SK-N-SH (cell line): Measurements from ENCODE around the gene KLHL28. TPM values are rescaled to one million over a fixed set of nuclear protein-coding genes. Genes with fewer than 3 reads are reported as not detected.
A peak's percentile ranks its signal among the peaks of the same experiment; 100 is the strongest.

Experiments
- CTCF ChIA-PET: fragments of 300-600, 350-600 bp; formaldehyde crosslinking; extraction: SDS; loops from one replicate; lab custom pipeline; 2021; lab: Yijun Ruan, JAX
- POLR2A ChIA-PET: fragments of 350-600 bp; sonication (Branson Sonifier 250); formaldehyde crosslinking; extraction: SDS; loops from one replicate; lab custom pipeline; 2020; ENCODE audit warnings: antibody characterized with exemption, inconsistent platforms; lab: Yijun Ruan, JAX
- DNase-seq: peaks from one replicate; pipeline ENCODE4 v3.0.0; 2012
- H2AFZ ChIP-seq: fragments of 200-600 bp; sonication (generic); 2 replicates; pipeline ENCODE4 v1.8.1; 2016; ENCODE audit warnings: antibody characterized with exemption, mild to moderate bottlenecking, low read depth
- H3F3A ChIP-seq: fragments of 200-600 bp; sonication (generic); replicated peaks from 2 replicates; pipeline ENCODE3; 2016; ENCODE audit warnings: antibody characterized with exemption, mild to moderate bottlenecking; ENCODE audit not compliant: insufficient read depth
- H3K27ac ChIP-seq, 2 experiments: fragments of 200-500 bp in 1 of 2; fragments of 200-600 bp in 1 of 2; sonication (Bioruptor generic) in 1 of 2; sonication (generic), shearing (Covaris generic) in 1 of 2; 2 replicates each; pipeline versions ENCODE4 v1.5.1 to v1.6.1; 2014 to 2016; ENCODE audit warnings: low read depth in 2 of 2, inconsistent platforms in 1 of 2, low read length in 1 of 2, mild to moderate bottlenecking in 1 of 2, mixed read lengths in 1 of 2
- H3K27me3 ChIP-seq: fragments of 200-600 bp; sonication (generic), shearing (Covaris generic); 2 replicates; pipeline ENCODE4 v1.6.1; 2016; ENCODE audit warnings: mixed run types; ENCODE audit not compliant: insufficient read depth
- H3K36me3 ChIP-seq, 2 experiments: fragments of 200-500 bp in 1 of 2; fragments of 200-600 bp in 1 of 2; sonication (Bioruptor generic) in 1 of 2; sonication (generic) in 1 of 2; replicated peaks in 1 of 2; 2 replicates each; pipeline versions ENCODE3 to v1.5.1; 2014 to 2016; ENCODE audit warnings: low read length in 1 of 2, mild to moderate bottlenecking in 1 of 2; ENCODE audit not compliant: insufficient read depth in 2 of 2, control insufficient read depth in 1 of 2
- H3K4me1 ChIP-seq, 2 experiments: fragments of 200-500 bp in 1 of 2; fragments of 200-600 bp in 1 of 2; sonication (Bioruptor generic) in 1 of 2; sonication (generic), shearing (Covaris generic) in 1 of 2; 2 replicates each; pipeline versions ENCODE4 v1.5.1 to v1.6.1; 2014 to 2016; ENCODE audit warnings: low read depth in 1 of 2, low read length in 1 of 2, mixed run types in 1 of 2; ENCODE audit not compliant: insufficient read depth in 2 of 2, control insufficient read depth in 1 of 2
- H3K4me2 ChIP-seq: fragments of 200-600 bp; sonication (generic), shearing (Covaris generic); 2 replicates; pipeline ENCODE4 v1.6.1; 2017; ENCODE audit warnings: mixed run types
- H3K4me3 ChIP-seq, 2 experiments: fragments of 200-500 bp in 1 of 2; fragments of 200-600 bp in 1 of 2; sonication (Bioruptor generic) in 1 of 2; sonication (generic), shearing (Covaris generic) in 1 of 2; 2 replicates each; pipeline versions ENCODE4 v1.5.1 to v1.8.1; 2014 to 2016; ENCODE audit warnings: low read depth in 2 of 2, inconsistent platforms in 1 of 2, low read length in 1 of 2, mild to moderate bottlenecking in 1 of 2, mixed read lengths in 1 of 2, moderate library complexity in 1 of 2
- H3K79me2 ChIP-seq: fragments of 200-600 bp; sonication (generic); 2 replicates; pipeline ENCODE4 v1.8.1; 2017; ENCODE audit warnings: mild to moderate bottlenecking; ENCODE audit not compliant: insufficient read depth
- H3K9ac ChIP-seq: fragments of 200-600 bp; sonication (generic); 2 replicates; pipeline ENCODE4 v1.6.1; 2017; ENCODE audit warnings: mixed run types
- H3K9me2 ChIP-seq: fragments of 200-600 bp; sonication (generic); 2 replicates; pipeline ENCODE4 v1.6.1; 2017; ENCODE audit warnings: mixed run types
- H3K9me3 ChIP-seq: fragments of 200-600 bp; sonication (generic); 2 replicates; pipeline ENCODE4 v1.6.1; 2017; ENCODE audit warnings: mixed run types, mild to moderate bottlenecking, moderate library complexity
- H4K20me1 ChIP-seq: fragments of 200-600 bp; sonication (generic); 2 replicates; pipeline ENCODE4 v1.6.1; 2017; ENCODE audit warnings: mild to moderate bottlenecking, mixed run types; ENCODE audit not compliant: insufficient read depth
- CTCF ChIP-seq: fragments of 200-600 bp; sonication (generic); IDR thresholded peaks from 2 replicates; pipeline ENCODE4 v1.6.1; 2017; ENCODE audit warnings: antibody characterized with exemption, mild to moderate bottlenecking, moderate library complexity
- ELF1 ChIP-seq: IDR thresholded peaks from 2 replicates; pipeline ENCODE4 v1.4.0; 2012
- FOXJ3 ChIP-seq: sonication (generic); formaldehyde crosslinking; IDR thresholded peaks from 2 replicates; pipeline ENCODE4 v1.5.1; 2020; ENCODE audit warnings: mild to moderate bottlenecking, missing genetic modification reagents
- IRF3 ChIP-seq: fragments of 150-350 bp; IDR thresholded peaks from 2 replicates; pipeline ENCODE4 v1.6.1; 2016; ENCODE audit warnings: mild to moderate bottlenecking, low read depth, low read length
- MEF2A ChIP-seq: IDR thresholded peaks from 2 replicates; pipeline ENCODE4 v1.4.0; 2012; ENCODE audit warnings: low read depth, borderline replicate concordance
- NRF1 ChIP-seq: IDR thresholded peaks from 2 replicates; pipeline ENCODE4 v1.6.1; 2012; ENCODE audit warnings: low read depth, mild to moderate bottlenecking, low read length
- PBX3 ChIP-seq: IDR thresholded peaks from 2 replicates; pipeline ENCODE4; 2012
- RFX5 ChIP-seq: IDR thresholded peaks from 2 replicates; pipeline ENCODE4 v1.6.1; 2012; ENCODE audit warnings: mild to moderate bottlenecking, improper control_type of control experiment, low read length
- RXRA ChIP-seq: IDR thresholded peaks from 2 replicates; pipeline ENCODE4 v1.4.0; 2012; ENCODE audit warnings: low read depth, mild to moderate bottlenecking, borderline replicate concordance
- SIN3A ChIP-seq: IDR thresholded peaks from 2 replicates; pipeline ENCODE4 v1.6.1; 2012; ENCODE audit warnings: low read depth, mild to moderate bottlenecking, low read length, moderate library complexity, borderline replicate concordance
- TCF12 ChIP-seq: IDR thresholded peaks from 2 replicates; pipeline ENCODE4 v1.4.0; 2012
- YY1 ChIP-seq: IDR thresholded peaks from 2 replicates; pipeline ENCODE4 v1.4.0; 2012; ENCODE audit warnings: low read depth, mild to moderate bottlenecking
- WGBS: methylation state at CpG from one replicate; pipeline ENCODE4 v1.1.6; 2017; ENCODE audit warnings: low lambda C conversion rate; 5-methylcytosine and 5-hydroxymethylcytosine counted together
- polyA plus RNA-seq, 3 experiments: library from polyadenylated mRNA; depleted of rRNA; stranded (reverse); fragments of >200 nt; gene quantifications; 2 replicates each; pipeline ENCODE4 v1.2.3, GENCODE V29; 2012

Gene KLHL28
- polyA plus RNA-seq, 1 of the 3 experiments (the other 2 are of a cell fraction), result 0.72 TPM

- no peaks in the 10 kb centered on the region for H3K36me3 ChIP-seq
- H3F3A ChIP-seq, result peaks cover 9% of the 10 kb centered on the region
- peak overlapping the region; percentile 59 to 70 for H3K4me3 ChIP-seq
- peaks cover 5% of the 10 kb centered on the region; the same call in 1 of the 2 replicates for H3K79me2 ChIP-seq
- ChIA-PET POLR2A (no interaction called here), CTCF (interaction anchor here (1.1 kb wide), 1 partner anchor 356 kb away, joined by 3 read pairs; the partner anchor contains the start of gene MIS18BP1)
- no peaks in the 10 kb centered on the region for H3K9me3 ChIP-seq
- H3K4me1 ChIP-seq, result no peaks in the 10 kb centered on the region; a peak in 2 of 4 replicates
- peak overlapping the region; percentile 78 for H2AFZ ChIP-seq
- WGBS, result 0% methylated on average over 3 of the region's 81 CpGs
- no peak for TF ChIP-seq MEF2A
- 0 out of 2 replicates have a peak, but pooled peaks have one; percentile 37 for TF ChIP-seq YY1
- TF ChIP-seq PBX3, result peak; percentile 43; the same call in 1 of the 2 replicates
- peak; percentile 37; the same call in 1 of the 2 replicates for TF ChIP-seq ELF1
- TF ChIP-seq SIN3A, result no peak
- no peak for TF ChIP-seq CTCF
- TF ChIP-seq FOXJ3, result no peak
- no peak for TF ChIP-seq IRF3
- no peak for TF ChIP-seq RFX5
- no peak for TF ChIP-seq TCF12
- TF ChIP-seq RXRA, result no peak
- peak; percentile 72 for TF ChIP-seq NRF1
- no peaks in the 10 kb centered on the region for H3K9me2 ChIP-seq
- peak overlapping the region; percentile 65 for H3K4me2 ChIP-seq
- peak overlapping the region; percentile 76 for H3K9ac ChIP-seq
- DNase-seq, result peak; percentile 89
- H3K27ac ChIP-seq, result peak overlapping the region; percentile 75 to 77
- H3K27me3 ChIP-seq, result no peaks in the 10 kb centered on the region
- H4K20me1 ChIP-seq, result no peaks in the 10 kb centered on the region
Observed at GRCh38 chr14:44897041-44897844, 64.5 kb downstream of the KLHL28 start.
